IMR-90 (cell line): Measurements from ENCODE around the gene ABCA3. TPM values are rescaled to one million over a fixed set of nuclear protein-coding genes. Genes with fewer than 3 reads are reported as not detected.

Source experiments
- ATAC-seq: fragments of 200-7000 bp; cut with Tn5 transposase; 2 replicates; pipeline ENCODE4 v1.9.1; 2020; ENCODE audit warnings: low read depth, mild to moderate bottlenecking, moderate library complexity
- BruUV-seq: library from RNA; stranded (reverse); fragments of 400-500 nt; replicated peaks from 2 replicates; lab custom pipeline; 2021; lab: Mats Ljungman, UMichigan
- CTCF ChIA-PET: fragments of 300-600 bp; formaldehyde crosslinking; extraction: SDS; loops from one replicate; lab custom pipeline; 2021; ENCODE audit warnings: antibody characterized with exemption; lab: Yijun Ruan, JAX
- POLR2A ChIA-PET: fragments of 300-600 bp; sonication (Branson Sonifier 250); formaldehyde crosslinking; loops from one replicate; lab custom pipeline; 2022; ENCODE audit warnings: antibody characterized with exemption; ENCODE audit not compliant: unreplicated experiment; lab: Charles Lee
- DNase-seq: peaks from one replicate; pipeline ENCODE4 v3.0.0; 2013
- H2AFZ ChIP-seq: replicated peaks from 2 replicates; pipeline ENCODE3; 2013; ENCODE audit warnings: low read length, mild to moderate bottlenecking; ENCODE audit not compliant: poor library complexity
- H2AK5ac ChIP-seq: 2 replicates; pipeline ENCODE4 v1.6.1; 2013; ENCODE audit warnings: low read depth, low read length, inconsistent platforms
- H2AK9ac ChIP-seq: replicated peaks from 2 replicates; pipeline ENCODE3; 2013; ENCODE audit warnings: mild to moderate bottlenecking, low read depth, low read length, moderate library complexity; ENCODE audit not compliant: poor library complexity
- H2BK120ac ChIP-seq: 2 replicates; pipeline ENCODE4 v1.6.1; 2013; ENCODE audit warnings: low read depth, low read length, inconsistent platforms
- H2BK15ac ChIP-seq: 3 replicates; pipeline ENCODE4 v1.6.1; 2013; ENCODE audit warnings: low read depth, low read length, inconsistent platforms
- H2BK20ac ChIP-seq: 2 replicates; pipeline ENCODE4 v1.6.1; 2013; ENCODE audit warnings: low read depth, mild to moderate bottlenecking, inconsistent platforms, low read length, moderate library complexity
- H2BK5ac ChIP-seq: 2 replicates; pipeline ENCODE4 v1.6.1; 2013; ENCODE audit warnings: mild to moderate bottlenecking, low read depth, low read length, inconsistent platforms; ENCODE audit not compliant: poor library complexity, severe bottlenecking
- H3K14ac ChIP-seq: replicated peaks from 2 replicates; pipeline ENCODE4 v1.6.1; 2013; ENCODE audit warnings: low read depth, low read length, inconsistent platforms
- H3K18ac ChIP-seq: 2 replicates; pipeline ENCODE4 v1.6.1; 2013; ENCODE audit warnings: low read depth, low read length, control low read depth
- H3K23ac ChIP-seq: 2 replicates; pipeline ENCODE4 v1.6.1; 2013; ENCODE audit warnings: low read depth, low read length, inconsistent platforms
- H3K27ac ChIP-seq: 2 replicates; pipeline ENCODE4 v1.5.1; 2013; ENCODE audit warnings: mild to moderate bottlenecking, control low read depth, low read length; ENCODE audit not compliant: insufficient read depth
- H3K27me3 ChIP-seq: 2 replicates; pipeline ENCODE4 v1.6.1; 2013; ENCODE audit warnings: low read length; ENCODE audit not compliant: control insufficient read depth, insufficient read depth
- H3K36me3 ChIP-seq: 2 replicates; pipeline ENCODE4 v1.6.1; 2013; ENCODE audit warnings: low read length, mixed read lengths; ENCODE audit not compliant: control insufficient read depth, insufficient read depth
- H3K4ac ChIP-seq: 2 replicates; pipeline ENCODE4 v1.6.1; 2013; ENCODE audit warnings: low read depth, low read length, inconsistent platforms
- H3K4me1 ChIP-seq: 2 replicates; pipeline ENCODE4 v1.6.1; 2013; ENCODE audit warnings: low read length, mixed read lengths; ENCODE audit not compliant: control insufficient read depth, insufficient read depth
- H3K4me2 ChIP-seq: 2 replicates; pipeline ENCODE4 v1.6.1; 2013; ENCODE audit warnings: low read depth, mild to moderate bottlenecking, control low read depth, low read length, moderate library complexity
- H3K4me3 ChIP-seq: 2 replicates; pipeline ENCODE4 v1.5.1; 2013; ENCODE audit warnings: low read depth, mild to moderate bottlenecking, control low read depth, low read length, moderate library complexity; ENCODE audit not compliant: insufficient read depth
- H3K56ac ChIP-seq: 2 replicates; pipeline ENCODE4 v1.6.1; 2013; ENCODE audit warnings: low read length, inconsistent platforms; ENCODE audit not compliant: insufficient read depth; ENCODE audit errors: extremely low read depth
- H3K79me1 ChIP-seq, 2 experiments: 2 replicates each; pipeline ENCODE4 v1.6.1; 2013; ENCODE audit warnings: low read length in 2 of 2, inconsistent platforms in 1 of 2, low read depth in 1 of 2
- H3K9ac ChIP-seq: 2 replicates; pipeline ENCODE4 v1.6.1; 2013; ENCODE audit warnings: low read depth, low read length, control low read depth
- H3K9me1 ChIP-seq: 2 replicates; pipeline ENCODE4 v1.6.1; 2013; ENCODE audit warnings: low read length, inconsistent platforms; ENCODE audit not compliant: insufficient read depth
- H3K9me3 ChIP-seq: 2 replicates; pipeline ENCODE4 v1.6.1; 2013; ENCODE audit warnings: low read length; ENCODE audit not compliant: control insufficient read depth, insufficient read depth
- H4K20me1 ChIP-seq: 2 replicates; pipeline ENCODE4 v1.6.1; 2013; ENCODE audit warnings: low read length, inconsistent platforms; ENCODE audit not compliant: insufficient read depth
- H4K5ac ChIP-seq: 2 replicates; pipeline ENCODE4 v1.6.1; 2013; ENCODE audit warnings: mild to moderate bottlenecking, low read depth, low read length, control low read depth
- H4K8ac ChIP-seq, 2 experiments: 2 replicates each; pipeline ENCODE4 v1.6.1; 2013; ENCODE audit warnings: low read depth in 2 of 2, low read length in 2 of 2, control low read depth in 1 of 2, inconsistent platforms in 1 of 2
- H4K91ac ChIP-seq: 2 replicates; pipeline ENCODE4 v1.6.1; 2013; ENCODE audit warnings: low read depth, low read length, inconsistent platforms; ENCODE audit not compliant: insufficient read depth
- BHLHE40 ChIP-seq: fragments of 150-350 bp; IDR thresholded peaks from 2 replicates; pipeline ENCODE4 v1.6.1; 2016; ENCODE audit warnings: mild to moderate bottlenecking, low read depth, low read length
- CEBPB ChIP-seq: IDR thresholded peaks from 2 replicates; pipeline ENCODE4 v1.6.1; 2012; ENCODE audit warnings: low read depth, low read length, improper control_type of control experiment
- CHD1 ChIP-seq: IDR thresholded peaks from 2 replicates; pipeline ENCODE4 v1.6.1; 2012; ENCODE audit warnings: low read depth, low read length, improper control_type of control experiment
- CTCF ChIP-seq: conservative IDR thresholded peaks from 2 replicates; pipeline ENCODE4 v1.5.1; 2012; ENCODE audit warnings: mild to moderate bottlenecking, low read depth, low read length, improper control_type of control experiment
- ELK1 ChIP-seq: fragments of 150-350 bp; IDR thresholded peaks from 2 replicates; pipeline ENCODE4 v1.6.1; 2016; ENCODE audit warnings: low read depth, mild to moderate bottlenecking, low read length, moderate library complexity, borderline replicate concordance
- FOS ChIP-seq: fragments of 150-350 bp; IDR thresholded peaks from 2 replicates; pipeline ENCODE4 v1.6.1; 2016; ENCODE audit warnings: low read depth, low read length
- MAFK ChIP-seq: IDR thresholded peaks from 2 replicates; pipeline ENCODE4 v1.6.1; 2012; ENCODE audit warnings: low read depth, low read length, improper control_type of control experiment
- MAZ ChIP-seq: IDR thresholded peaks from 2 replicates; pipeline ENCODE4 v1.6.1; 2012; ENCODE audit warnings: low read depth, mild to moderate bottlenecking, low read length, improper control_type of control experiment, moderate library complexity, borderline replicate concordance
- MXI1 ChIP-seq: IDR thresholded peaks from 2 replicates; pipeline ENCODE4 v1.6.1; 2012; ENCODE audit warnings: low read depth, mild to moderate bottlenecking, low read length, moderate library complexity, borderline replicate concordance
- NFE2L2 ChIP-seq: fragments of 150-350 bp; IDR thresholded peaks from 2 replicates; pipeline ENCODE4 v1.6.1; 2016; ENCODE audit warnings: low read depth, mild to moderate bottlenecking, low read length
- POLR2A ChIP-seq: IDR thresholded peaks from 2 replicates; pipeline ENCODE4 v1.6.1; 2012; ENCODE audit warnings: mild to moderate bottlenecking, low read depth, low read length
- RAD21 ChIP-seq: IDR thresholded peaks from 2 replicates; pipeline ENCODE4 v1.6.1; 2012; ENCODE audit warnings: low read length, improper control_type of control experiment
- RCOR1 ChIP-seq: IDR thresholded peaks from 2 replicates; pipeline ENCODE4 v1.6.1; 2012; ENCODE audit warnings: mild to moderate bottlenecking, low read length, improper control_type of control experiment; ENCODE audit not compliant: insufficient replicate concordance
- RFX5 ChIP-seq: IDR thresholded peaks from 2 replicates; pipeline ENCODE4 v1.8.0; 2012; ENCODE audit warnings: low read depth, mild to moderate bottlenecking, low read length, moderate library complexity
- SMC3 ChIP-seq: fragments of 150-350 bp; IDR thresholded peaks from 2 replicates; pipeline ENCODE4 v1.6.1; 2016; ENCODE audit warnings: low read depth, mild to moderate bottlenecking, antibody characterized with exemption, low read length, moderate library complexity
- USF2 ChIP-seq: fragments of 150-350 bp; IDR thresholded peaks from 2 replicates; pipeline ENCODE4 v1.6.1; 2017; ENCODE audit warnings: mild to moderate bottlenecking, antibody characterized with exemption, low read length, low read depth
- WGBS, 2 experiments: methylation state at CpG; one replicate each; pipeline versions ENCODE4 v1.1.5 to v1.1.7; 2013; ENCODE audit warnings: missing lambda C conversion rate in 2 of 2; ENCODE audit not compliant: insufficient read length in 1 of 2; ENCODE audit errors: extremely low coverage in 2 of 2; 5-methylcytosine and 5-hydroxymethylcytosine counted together
- dilution Hi-C: fragments of 300-500 bp; cut with HindIII; formaldehyde crosslinking; loops from one replicate; pipeline ENCODE4 v1.14.3; 2018; ENCODE audit warnings: low sequenced_read_pairs; ENCODE audit not compliant: unreplicated experiment
- in situ Hi-C: fragments of 300-500 bp; cut with MboI; formaldehyde crosslinking; loops from 3 replicates; pipeline ENCODE4 v1.14.3; 2019; ENCODE audit warnings: low sequenced_read_pairs, inconsistent platforms, mixed read lengths
- intact Hi-C: fragments of 100-400 bp; cut with micrococcal nuclease; formaldehyde crosslinking; loops from 2 replicates; pipeline ENCODE4 v1.10.0; 2022
- polyA plus RNA-seq, 3 experiments: library from polyadenylated mRNA; depleted of rRNA; stranded (reverse); fragments of >200 nt; gene quantifications; 2 replicates each; pipeline ENCODE4 v1.2.3, GENCODE V29; 2012; ENCODE audit warnings: low replicate concordance in 1 of 3
- total RNA-seq: library from RNA; depleted of rRNA; stranded (reverse); fragments of >200 nt; gene quantifications from 2 replicates; pipeline ENCODE4 v1.2.3, GENCODE V29; 2012

Gene ABCA3
- total and polyA plus RNA-seq, 2 of the 4 experiments (the other 2 are of a cell fraction), result 0.18 to 0.22 TPM

GRCh38 chr16:2374644-2375043 is 34.1 kb upstream of the ABCA3 start:
- Histone ChIP-seq H2BK20ac (no peak overlapping the region), H3K79me1 (no peaks in the 10 kb centered on the region), H4K91ac (no peak overlapping the region), H2BK5ac (no peak overlapping the region), H3K4ac (no peak overlapping the region), H3K9me1 (no peaks in the 10 kb centered on the region), H3K4me2 (no peak overlapping the region), H2AK5ac (no peak overlapping the region), H3K4me3 (no peak overlapping the region), H3K36me3 (no peaks in the 10 kb centered on the region), H3K27ac (no peak overlapping the region), H3K9ac (no peak overlapping the region), H3K27me3 (peaks cover 34% of the 10 kb centered on the region), H3K4me1 (peaks cover 2% of the 10 kb centered on the region; the same call in 1 of the 2 replicates), H3K56ac (no peak overlapping the region), H3K18ac (no peak overlapping the region), H2BK120ac (no peak overlapping the region), H2AFZ (no peak overlapping the region), H4K8ac (no peak overlapping the region), H4K5ac (no peak overlapping the region), H2AK9ac (no peak overlapping the region), H3K23ac (no peak overlapping the region), H2BK15ac (no peak overlapping the region), H3K9me3 (no peaks in the 10 kb centered on the region), H4K20me1 (no peaks in the 10 kb centered on the region), H3K14ac (no peak overlapping the region)
- no TSS peak for BruUV-seq
- DNase-seq (no peak), ATAC-seq (no peak)
- no CpG with 5 or more reads among the region's 3 CpGs for WGBS, 2 experiments
- ChIA-PET POLR2A (no interaction called here), CTCF (no interaction called here)
- dilution Hi-C loops (no loop called here), in situ Hi-C loops (loop anchor here (25.0 kb wide), 1 partner anchor 487 kb away; no protein-coding TSS in a partner anchor), intact Hi-C loops (loop anchor here (5.0 kb wide), 1 partner anchor 32 kb away; the partner anchor contains the start of gene ABCA3)
- no peak for TF ChIP-seq SMC3
- TF ChIP-seq MXI1, result no peak
- no peak for TF ChIP-seq RFX5
- TF ChIP-seq NFE2L2, result no peak
- TF ChIP-seq CHD1, result no peak
- TF ChIP-seq RAD21, result no peak
- no peak for TF ChIP-seq FOS
- TF ChIP-seq ELK1, result no peak
- TF ChIP-seq BHLHE40, result no peak
- TF ChIP-seq MAZ, result no peak
- TF ChIP-seq USF2, result no peak
- no peak for TF ChIP-seq MAFK
- no peak for TF ChIP-seq POLR2A
- TF ChIP-seq RCOR1, result no peak
- TF ChIP-seq CEBPB, result no peak
- TF ChIP-seq CTCF, result no peak
